ENCODE data around the gene ANO1.

The ANO1 gene

DNA sequence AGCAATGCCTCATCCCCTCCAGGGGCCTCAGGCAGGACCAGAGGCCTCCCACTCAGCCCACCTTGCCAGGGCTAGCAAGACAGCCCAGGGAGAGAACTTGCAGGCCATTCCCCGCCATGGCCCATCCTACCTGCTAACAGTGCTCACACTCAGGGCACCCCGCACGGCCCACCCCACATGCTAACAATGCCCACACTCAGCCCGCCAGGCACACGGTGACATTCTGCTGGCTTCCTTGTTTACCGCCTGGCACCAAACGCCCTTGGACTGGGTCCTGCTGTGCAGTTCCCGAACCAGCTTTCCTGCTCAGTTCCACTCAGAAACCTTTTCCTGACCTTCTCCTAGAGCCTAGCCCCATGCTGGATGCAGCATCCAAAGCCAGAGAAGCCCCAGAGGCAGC lies 91.5 kb downstream of the ANO1 start:
- no peak for DNase-seq

DNA sequence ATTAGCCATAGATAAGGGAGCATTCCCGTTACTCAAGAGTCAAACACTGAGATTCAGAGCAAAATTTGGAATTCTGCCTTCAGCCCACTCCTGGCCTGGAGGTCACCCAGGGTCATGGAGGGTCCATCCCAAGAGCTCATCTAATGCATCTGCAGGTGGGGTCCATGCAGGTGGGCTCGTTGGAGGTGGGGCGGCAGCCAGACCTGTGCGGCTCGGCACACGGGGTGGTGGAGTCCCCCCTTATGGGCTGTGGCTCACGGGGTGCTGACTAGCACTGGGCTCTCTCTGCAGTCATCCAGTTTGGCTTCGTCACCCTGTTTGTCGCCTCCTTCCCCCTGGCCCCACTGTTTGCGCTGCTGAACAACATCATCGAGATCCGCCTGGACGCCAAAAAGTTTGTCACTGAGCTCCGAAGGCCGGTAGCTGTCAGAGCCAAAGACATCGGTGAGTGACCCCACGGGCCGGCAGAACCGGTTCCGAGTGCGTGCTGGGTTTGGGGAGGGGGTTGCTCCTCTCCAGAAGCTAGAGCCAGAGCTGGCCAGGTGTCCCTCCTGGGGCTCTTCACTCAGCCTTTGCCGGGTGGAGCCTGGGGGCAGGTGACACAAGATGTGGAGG lies 92.6 kb downstream of the ANO1 start:
- DNase-seq, result no peak

DNA sequence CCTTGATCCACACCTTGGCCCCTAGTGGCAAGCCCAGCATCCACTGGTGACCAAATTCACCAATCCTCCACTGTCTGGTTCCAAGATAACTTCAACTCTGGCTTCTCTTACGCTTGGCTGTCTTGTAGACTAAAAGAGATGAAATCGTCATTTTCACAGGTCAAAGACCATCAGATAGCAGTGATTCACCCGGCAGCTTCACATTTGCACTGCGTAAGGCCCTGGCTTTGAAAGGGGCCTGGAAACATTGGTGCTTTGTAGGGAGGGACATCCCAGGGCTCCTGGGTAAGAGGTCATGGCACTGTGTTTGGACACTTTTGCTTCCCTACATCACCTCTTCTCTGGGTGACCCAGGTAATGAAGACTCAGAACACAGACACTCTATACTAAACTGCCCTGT lies 94.9 kb downstream of the ANO1 start:
- no peak for DNase-seq

DNA sequence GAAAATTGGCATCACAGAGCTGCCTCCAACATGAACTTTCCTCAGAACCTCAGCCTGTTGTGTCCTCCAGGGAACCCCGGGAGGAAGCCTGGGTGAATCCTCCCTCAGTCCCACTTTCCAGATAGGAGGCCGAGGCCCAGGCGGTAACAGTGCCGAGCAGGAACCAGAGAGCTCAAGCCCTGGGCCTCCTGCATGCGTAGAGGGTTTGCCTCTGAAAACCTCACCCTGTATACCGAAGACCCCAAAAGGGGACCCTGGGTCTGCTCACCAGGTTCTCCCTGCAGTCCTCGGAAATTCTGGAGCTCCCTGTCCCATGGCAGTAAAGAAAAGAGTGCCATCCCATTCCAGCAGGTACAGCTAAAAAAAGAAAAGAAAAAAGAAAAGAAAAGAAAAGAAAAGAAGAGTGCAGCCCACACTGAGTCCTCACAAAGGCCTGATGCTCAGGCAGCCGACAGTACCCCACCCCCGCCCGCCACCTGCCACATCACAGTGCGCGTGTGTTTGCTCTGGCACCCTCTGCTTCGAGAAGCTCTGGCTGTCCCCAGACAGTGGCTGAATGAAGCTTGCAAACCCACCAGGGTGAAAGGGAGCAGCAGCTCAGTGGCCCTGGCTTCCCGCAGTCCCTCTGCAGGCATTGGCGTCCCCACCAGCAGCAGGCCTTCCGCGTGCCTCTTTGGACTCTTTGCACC lies 96.6 kb downstream of the ANO1 start:
- DNase-seq, result no peak

DNA sequence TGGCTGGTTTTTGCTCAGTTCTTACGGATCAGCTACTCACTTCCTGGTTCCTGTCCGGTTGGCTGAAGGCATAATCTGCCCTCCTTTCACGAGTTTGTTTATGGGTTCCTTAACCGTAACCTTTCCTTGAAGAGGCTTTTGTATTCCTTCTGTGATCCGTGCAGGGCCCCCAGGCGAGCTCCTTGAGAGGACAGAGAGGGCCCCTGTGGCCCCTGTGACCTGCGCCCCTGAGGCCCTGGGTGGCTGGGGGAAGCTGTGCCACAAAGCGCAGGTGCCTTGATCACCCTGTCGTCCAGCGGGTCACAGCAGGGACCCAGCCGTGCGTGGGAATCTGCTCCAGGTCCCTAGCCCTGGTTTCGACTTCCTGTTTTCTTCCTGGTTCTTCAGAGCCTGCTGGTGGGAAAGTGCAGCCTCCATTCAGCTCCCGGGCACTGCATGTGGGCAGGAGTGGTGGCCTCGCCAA lies 97.2 kb downstream of the ANO1 start:
- no peak for DNase-seq

DNA sequence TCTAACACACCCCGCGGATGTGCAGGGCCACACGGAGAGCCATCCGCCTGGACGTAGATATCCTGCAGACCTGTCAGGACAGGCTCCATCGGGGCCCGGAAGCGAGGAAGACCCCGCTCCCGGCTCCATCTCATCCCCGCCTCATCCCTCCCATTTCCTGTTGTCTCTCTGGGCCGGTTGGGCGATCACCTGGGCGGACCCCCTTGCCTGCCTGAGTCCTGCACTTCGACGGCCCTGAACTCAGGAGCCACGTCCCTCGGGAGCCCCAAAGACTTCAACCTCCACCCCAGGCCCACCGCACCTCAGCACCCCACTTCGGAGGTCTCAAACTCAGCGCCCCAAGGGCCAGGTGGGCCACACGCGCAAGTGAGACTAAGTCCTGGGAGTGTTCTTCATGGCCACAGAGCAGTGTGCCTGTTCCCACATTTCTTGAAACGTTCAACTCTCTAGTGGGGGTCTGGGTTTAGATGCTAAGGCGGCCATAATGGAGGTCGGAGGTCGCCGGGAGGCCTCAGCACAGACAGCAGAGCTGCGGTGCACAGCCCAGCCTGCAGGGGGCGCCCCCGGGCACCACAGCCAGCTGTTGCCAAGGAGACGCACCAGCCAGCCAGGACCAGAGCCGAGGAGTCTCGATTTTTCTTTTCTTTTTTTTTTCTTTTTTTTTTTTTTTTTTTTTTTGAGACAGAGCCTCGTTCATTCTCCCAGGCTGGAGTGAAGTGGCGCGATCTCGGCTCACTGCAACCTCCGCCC lies 99.0 kb downstream of the ANO1 start:
- DNase-seq, result peak; percentile 72

DNA sequence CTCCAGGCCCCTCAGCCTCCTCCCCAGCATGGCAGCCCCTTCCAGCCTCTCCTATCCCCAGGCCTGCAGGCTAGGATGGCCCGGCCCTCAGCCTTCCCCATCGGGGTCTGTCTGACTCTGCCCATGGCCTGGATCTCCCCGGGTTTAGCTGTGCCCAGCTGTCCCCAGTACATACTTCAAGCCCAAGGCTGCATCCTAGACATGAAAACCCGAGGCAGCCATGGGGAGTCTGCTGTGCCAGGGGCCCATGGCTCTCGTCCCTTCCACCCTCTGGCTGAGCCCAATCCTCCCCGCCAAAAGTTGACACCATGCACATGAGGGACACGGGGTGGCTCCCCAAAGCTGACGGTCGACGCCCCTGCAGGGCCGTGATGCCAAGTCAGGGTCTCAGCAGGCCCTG lies 102.8 kb downstream of the ANO1 start:
- DNase-seq, result no peak

DNA sequence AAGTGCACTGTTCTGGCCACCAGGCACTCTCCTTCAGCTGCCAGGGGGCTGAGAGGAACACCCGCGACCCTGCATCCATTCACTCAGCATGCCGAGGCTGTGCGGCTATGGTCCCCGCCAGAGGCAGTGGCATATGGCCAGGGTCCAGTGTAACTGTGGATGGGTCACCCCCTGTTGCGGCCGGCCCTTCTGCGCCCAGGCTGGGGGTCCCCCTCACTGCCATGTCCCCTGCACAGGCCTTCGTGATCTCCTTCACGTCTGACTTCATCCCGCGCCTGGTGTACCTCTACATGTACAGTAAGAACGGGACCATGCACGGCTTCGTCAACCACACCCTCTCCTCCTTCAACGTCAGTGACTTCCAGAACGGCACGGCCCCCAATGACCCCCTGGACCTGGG lies 104.1 kb downstream of the ANO1 start:
- no peak for DNase-seq

DNA sequence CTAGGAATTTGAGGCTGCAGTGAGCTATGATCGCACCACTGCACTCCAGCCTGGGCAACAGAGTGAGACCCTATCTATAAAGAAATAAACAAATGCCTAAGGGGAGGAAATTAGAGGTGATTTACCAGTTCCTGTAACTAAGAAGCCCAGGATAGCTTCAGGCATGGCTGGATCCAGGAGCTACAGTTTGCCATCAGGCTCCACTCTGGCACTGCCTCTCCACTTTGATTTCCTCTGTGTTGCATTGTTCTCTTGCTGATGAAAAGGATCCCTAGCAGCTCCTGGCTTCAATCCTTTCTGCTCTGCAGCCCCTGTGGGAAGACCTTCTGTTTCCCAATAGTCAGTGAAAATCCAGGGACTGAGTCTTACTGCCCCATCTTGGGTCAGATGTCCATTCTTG lies 104.9 kb downstream of the ANO1 start:
- no peak for DNase-seq

DNA sequence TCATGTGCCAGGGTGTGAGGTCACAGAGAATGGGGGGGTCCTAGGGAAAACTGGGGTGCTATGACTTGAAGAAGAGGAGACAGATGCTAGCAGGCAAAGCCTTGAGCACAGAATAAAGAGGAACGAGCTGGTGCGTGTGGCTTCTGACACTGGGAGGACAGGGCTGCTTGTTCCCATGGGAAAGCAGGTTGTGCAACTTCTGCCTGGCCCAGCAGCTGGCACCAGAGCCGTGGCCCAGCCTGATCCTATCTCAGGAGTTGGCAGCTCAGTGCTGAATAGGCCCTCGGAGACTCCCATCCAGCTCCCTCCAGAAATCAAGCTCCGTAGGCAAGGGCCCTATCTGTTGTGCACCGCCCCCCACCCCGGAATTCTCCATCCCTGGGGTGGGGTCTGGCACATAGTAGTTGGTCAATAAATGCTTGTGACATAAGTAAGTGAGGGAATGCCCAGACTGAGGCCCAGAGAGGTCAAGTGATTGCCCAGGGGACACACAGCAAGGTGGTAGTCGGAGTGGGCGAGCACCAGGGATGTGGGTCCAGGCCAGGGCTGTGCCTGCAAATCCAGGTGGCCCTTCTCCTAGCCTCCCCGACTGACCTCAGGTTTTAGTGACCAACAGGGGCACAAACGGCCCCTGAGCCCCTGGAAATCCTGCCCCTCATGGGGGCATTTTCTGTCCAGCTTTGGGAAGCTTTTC lies 105.5 kb downstream of the ANO1 start:
- no peak for DNase-seq

DNA sequence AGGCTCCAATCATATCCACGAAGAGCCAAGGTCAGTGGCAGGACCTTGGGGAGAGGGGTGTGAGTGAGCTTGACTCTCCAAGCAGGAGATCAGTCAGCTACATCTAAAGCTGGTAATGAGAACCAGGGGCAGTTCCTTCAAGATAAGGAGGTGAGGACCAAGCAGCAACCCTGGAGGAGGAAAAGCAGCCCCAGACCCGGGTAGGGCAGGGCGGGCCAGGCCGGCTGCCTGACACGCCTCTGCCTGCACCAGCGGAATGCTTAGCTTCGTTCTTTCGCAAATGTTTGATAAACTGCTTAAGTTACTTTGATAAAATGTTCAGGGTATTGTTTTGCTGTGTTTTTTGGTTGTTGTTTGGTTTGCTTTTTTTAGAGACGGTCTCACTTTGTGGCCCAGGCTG lies 106.3 kb downstream of the ANO1 start:
- DNase-seq, result no peak

DNA sequence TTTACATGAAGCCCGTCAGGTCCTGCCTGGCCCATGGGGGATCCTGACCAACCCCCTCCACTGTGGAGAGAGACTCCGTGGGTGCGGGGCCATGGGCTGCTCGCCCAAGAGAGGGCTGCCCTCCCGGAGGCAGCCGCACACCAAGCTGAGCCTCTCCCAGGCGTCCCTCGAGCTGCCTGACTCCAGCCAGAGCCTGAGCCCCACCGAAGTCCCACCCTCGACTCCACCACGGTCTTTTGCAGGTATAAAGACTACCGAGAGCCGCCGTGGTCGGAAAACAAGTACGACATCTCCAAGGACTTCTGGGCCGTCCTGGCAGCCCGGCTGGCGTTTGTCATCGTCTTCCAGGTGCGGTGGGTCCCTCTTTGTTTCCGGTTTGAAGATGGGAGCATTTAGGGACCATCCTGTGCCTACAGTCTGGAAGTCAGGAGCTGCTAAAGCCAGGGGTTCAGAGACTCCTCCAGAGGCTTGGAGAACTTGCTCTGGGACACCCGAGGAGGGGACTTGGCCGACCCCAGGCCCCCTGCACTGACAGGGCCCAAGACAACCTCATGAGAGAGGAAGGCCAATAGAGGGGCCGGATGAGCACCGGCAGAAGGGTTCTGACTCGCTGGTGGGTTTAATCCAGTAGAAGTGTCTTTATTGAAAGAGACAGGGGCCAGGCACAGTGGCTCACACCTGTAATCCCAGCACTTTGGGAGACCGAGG lies 107.4 kb downstream of the ANO1 start:
- DNase-seq, result no peak

DNA sequence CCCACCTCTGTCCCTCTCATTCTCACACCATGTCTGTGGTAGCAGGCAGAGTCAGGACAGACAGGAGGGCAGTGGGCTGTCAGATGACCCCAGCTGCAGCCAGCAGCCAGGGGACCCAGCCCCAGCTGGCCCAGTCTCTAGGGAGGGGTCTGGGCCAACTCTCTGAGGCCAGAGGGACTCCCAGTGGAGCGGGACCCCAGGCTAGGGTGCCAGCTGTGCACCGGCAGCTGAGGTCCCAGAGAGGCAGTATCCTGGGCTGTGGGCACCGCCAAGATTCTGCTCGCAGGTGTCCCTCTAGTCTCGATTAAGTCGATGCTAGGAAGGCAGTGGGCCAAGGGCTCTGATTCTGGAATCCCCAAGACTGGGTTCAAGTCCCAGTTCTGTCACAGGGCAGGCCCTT lies 108.3 kb downstream of the ANO1 start:
- DNase-seq, result no peak

DNA sequence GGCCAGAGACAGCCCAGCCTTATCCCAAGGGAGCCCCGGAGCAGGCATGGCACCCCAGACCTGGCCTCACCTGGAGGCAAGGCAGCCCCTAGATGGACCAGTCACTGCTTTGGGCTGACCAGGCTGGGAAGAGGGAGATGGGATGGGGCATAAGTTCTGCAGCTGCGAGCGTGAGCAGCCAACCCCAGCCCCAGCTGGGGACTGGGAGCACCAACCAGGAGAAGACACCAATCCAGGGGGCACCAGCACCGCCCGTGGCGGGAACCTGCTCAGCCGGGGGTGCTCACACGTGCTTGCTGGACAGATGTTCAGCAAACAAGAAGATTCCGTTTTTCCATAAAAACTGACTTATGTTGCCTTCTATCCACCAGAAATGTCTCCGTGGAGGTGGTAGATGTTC lies 108.8 kb downstream of the ANO1 start:
- no peak for DNase-seq

DNA sequence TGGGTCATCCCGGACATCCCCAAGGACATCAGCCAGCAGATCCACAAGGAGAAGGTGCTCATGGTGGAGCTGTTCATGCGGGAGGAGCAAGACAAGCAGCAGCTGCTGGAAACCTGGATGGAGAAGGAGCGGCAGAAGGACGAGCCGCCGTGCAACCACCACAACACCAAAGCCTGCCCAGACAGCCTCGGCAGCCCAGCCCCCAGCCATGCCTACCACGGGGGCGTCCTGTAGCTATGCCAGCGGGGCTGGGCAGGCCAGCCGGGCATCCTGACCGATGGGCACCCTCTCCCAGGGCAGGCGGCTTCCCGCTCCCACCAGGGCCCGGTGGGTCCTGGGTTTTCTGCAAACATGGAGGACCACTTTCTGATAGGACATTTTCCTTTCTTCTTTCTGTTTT lies 109.7 kb downstream of the ANO1 start:
- DNase-seq, result no peak

DNA sequence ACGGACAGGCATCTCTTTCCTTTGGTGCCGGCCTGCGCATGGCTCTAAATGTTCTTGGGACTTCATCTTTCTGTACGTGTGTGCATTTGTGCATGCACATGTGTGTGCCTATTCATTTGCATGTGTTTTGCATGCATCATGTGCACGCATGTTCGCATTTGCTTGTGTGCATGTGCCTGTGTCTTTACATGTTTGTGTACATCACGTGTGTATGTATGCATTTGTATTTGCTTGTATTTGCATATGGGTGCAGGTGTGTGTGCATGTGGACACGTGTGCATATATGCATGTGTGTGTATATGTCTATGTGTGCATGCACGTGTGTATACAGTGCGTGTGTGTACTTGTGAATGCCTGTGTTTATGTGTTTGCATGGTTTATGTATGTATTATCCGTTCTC lies 111.5 kb downstream of the ANO1 start:
- no peak for DNase-seq

DNA sequence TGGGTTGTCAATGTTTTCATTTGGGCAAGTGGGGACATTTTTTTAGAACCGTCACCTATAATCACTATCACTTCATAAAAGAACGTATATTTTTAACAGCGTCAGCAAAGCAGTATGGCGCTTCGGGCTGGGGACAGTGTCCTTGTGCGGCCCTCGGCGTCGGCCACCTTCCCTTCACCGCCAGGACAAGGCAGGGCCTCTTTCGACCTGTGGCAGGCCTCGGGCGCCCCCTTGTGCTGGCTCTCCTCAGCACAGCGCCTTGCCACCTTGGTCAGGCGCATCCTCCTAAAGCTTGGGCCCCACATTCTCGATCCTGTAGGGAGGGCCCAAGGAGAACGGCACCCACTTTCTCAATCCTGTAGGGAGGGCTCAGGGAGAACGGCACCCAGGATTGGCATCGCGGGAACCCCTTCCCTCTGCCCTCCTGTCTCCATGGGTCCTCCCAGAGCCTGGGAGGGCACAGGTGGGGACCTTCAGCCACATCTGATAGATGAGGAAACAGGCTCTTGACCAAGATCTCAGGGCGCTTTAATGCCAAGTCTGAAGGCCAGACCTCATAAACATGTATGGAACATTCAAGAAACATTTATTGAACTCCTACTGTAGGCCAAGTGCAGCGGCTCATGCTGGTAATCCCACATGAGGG lies 113.5 kb downstream of the ANO1 start:
- DNase-seq, result peak; percentile 68

DNA sequence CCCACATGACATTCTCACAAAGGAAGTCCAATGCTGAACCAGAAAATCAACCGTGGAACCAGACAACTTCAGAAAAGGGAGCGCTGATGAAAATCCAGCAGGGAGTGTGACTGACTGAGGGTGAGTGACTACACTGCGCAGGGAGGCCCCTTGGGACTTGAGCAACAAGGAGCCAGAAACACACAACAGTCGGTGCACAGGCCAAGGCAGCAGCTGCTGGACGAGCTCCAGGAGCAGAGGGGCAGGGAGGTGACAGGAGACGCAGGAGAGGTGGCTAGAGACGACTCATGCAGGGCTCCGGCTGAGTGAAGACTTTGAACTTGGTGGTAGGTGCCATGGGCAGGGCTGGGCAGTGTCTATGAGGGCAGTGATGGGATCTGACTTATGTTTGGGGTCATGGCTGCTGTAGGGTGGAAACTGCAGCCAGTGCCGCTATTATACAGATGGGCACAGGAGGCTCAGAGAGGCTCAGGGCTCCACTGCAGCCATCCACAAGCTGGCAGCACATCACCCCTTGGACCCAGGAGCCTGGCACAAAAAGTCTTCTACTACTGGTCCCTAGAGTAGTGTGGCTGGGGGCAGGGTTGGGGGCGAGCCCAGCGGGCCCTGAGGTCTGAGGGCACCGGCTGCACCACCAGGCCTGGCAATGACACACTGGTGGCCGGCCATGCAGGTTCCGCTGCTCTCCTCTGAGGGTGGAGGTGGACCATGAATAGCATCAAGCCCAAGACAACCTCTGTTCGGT lies 114.7 kb downstream of the ANO1 start:
- DNase-seq, result no peak

DNA sequence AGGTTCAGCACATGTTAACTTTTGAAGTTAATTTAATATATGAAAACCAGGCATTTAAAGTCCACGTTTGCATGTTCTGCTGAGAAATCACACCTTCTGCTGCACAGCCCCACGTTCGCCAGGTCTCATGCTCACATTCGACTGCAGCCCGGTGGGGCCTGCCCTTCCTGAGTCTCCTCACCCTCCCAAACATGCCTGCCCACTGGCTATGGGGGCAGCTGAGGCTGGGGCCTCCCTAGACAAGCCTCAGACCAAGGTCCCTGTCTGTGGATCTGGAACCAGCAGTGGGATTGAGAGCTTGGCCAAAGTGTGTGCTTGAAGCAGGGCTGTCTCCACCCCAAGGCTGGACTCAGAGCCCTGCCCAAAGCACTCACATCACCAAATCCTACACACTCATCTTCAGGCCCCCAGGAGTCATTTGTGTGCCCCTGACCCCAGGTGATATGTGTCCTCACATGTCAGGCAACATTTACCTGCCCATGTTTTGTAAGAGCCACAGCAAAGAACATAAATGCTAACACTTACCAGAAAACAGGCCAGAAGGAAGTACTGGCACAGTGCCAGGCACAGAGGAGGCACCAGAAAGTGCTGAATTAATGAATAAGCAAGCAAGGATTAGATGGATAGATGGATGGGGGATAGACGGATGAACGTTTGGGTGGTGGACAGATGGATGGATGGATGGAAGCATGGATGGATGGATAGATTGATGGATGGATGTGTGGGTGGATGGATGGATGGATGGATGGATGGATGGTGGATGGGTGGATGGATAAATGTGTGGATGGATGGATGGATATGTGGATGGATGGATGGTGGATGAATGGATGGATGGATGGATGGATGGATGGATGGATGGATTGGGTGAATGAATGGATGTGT lies 115.5 kb downstream of the ANO1 start:
- no peak for DNase-seq
